Mesothelial cell of epicardium (in vitro differentiated cells): Measurements from ENCODE around the gene CADPS. TPM values are rescaled to one million over a fixed set of nuclear protein-coding genes. Genes with fewer than 3 reads are reported as not detected.

Source experiments
- DNase-seq, 2 experiments: peaks; one replicate each; pipeline ENCODE4 v3.0.0; 2021; ENCODE audit warnings: low spot score in 2 of 2; ENCODE audit not compliant: unreplicated experiment in 2 of 2
- H3K27ac Mint-ChIP-seq: 2 replicates; pipeline ENCODE4 v1.8.0; 2021; ENCODE audit warnings: mixed read lengths
- H3K27me3 Mint-ChIP-seq: 2 replicates; pipeline ENCODE4 v1.8.0; 2021; ENCODE audit warnings: low read depth, mixed read lengths
- H3K36me3 Mint-ChIP-seq: 2 replicates; pipeline ENCODE4 v1.8.0; 2021; ENCODE audit warnings: mixed read lengths
- H3K4me1 Mint-ChIP-seq: 2 replicates; pipeline ENCODE4 v1.8.0; 2021; ENCODE audit warnings: mixed read lengths
- H3K4me3 Mint-ChIP-seq: 2 replicates; pipeline ENCODE4 v1.8.0; 2021; ENCODE audit warnings: mild to moderate bottlenecking, moderate library complexity, mixed read lengths
- H3K9me3 Mint-ChIP-seq: 2 replicates; pipeline ENCODE4 v1.8.0; 2021; ENCODE audit warnings: mixed read lengths
- CTCF ChIP-seq: fragments of 200-600 bp; sonication (generic); IDR thresholded peaks from one replicate; pipeline ENCODE4 v1.5.0; 2021; ENCODE audit warnings: antibody characterized with exemption; ENCODE audit not compliant: unreplicated experiment
- total RNA-seq: library from RNA; stranded (reverse); gene quantifications from 3 replicates; pipeline ENCODE4 v1.2.1, GENCODE V29; 2021

The CADPS gene
- total RNA-seq, 1 donor from 2014 or later = 4.2 TPM

GRCh38 chr3:62918777-62919176, 43.6 kb upstream of the CADPS start:
- no peak for TF ChIP-seq CTCF
- Mint-ChIP-seq H3K27ac (no peak overlapping the region), H3K4me1 (peaks cover 3% of the 10 kb centered on the region), H3K27me3 (peaks cover 11% of the 10 kb centered on the region), H3K36me3 (no peaks in the 10 kb centered on the region), H3K9me3 (peaks cover 5% of the 10 kb centered on the region), H3K4me3 (no peak overlapping the region)
- DNase-seq = no peak

DNA sequence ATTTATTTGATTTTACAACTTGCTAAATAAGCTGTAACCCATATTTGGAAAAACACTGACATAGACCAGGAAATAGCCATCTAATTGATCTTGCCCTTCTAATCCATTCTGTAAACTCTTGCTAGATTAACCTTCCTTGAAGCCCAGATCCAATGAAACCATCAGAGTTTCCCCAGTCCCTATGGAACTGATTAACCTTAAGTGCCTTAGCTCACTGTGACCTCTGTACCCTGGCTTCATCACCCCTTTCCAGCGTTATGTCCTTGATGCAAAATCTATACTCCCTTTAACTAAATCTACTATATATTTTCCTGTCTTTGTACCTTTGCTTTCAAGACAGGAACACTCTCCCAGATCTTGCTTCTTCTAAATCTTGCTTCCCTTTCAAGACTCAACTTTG, 42.9 kb upstream of the CADPS start:
- no peaks in the 10 kb centered on the region for H3K36me3 Mint-ChIP-seq
- TF ChIP-seq CTCF = no peak
- peaks cover 7% of the 10 kb centered on the region for H3K27me3 Mint-ChIP-seq
- no peak overlapping the region for H3K4me3 Mint-ChIP-seq
- H3K9me3 Mint-ChIP-seq = peaks cover 5% of the 10 kb centered on the region
- no peak overlapping the region for H3K27ac Mint-ChIP-seq
- peaks cover 3% of the 10 kb centered on the region for H3K4me1 Mint-ChIP-seq
- no peak for DNase-seq

GRCh38 chr3:62911526-62911925, 36.3 kb upstream of the CADPS start:
- no peaks in the 10 kb centered on the region for H3K36me3 Mint-ChIP-seq
- no peak overlapping the region for H3K27ac Mint-ChIP-seq
- TF ChIP-seq CTCF = no peak

DNA sequence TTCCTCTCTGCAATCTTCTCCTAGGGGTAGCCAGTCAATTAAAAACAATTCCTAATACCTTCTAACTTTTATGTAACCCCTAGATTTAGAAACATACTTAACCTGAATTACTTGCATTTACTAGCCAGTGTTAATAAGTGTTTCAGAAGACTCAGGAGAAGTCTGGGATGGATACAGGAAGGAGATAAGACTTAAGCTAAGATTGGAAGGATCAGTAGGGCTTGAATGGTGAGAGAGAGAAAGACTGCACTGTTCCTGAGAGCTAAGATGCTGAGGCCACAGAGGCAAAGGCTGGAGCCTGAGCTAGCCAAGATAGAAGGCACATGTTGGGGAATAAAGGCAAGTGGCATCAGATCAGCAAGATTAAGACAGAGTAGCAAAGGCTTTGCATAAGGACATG, 30.1 kb upstream of the CADPS start:
- no peaks in the 10 kb centered on the region for H3K9me3 Mint-ChIP-seq
- no peak overlapping the region for H3K4me3 Mint-ChIP-seq
- no peaks in the 10 kb centered on the region for H3K36me3 Mint-ChIP-seq
- no peak for DNase-seq
- H3K27me3 Mint-ChIP-seq = peaks cover 24% of the 10 kb centered on the region
- H3K4me1 Mint-ChIP-seq = no peaks in the 10 kb centered on the region
- TF ChIP-seq CTCF = no peak
- no peak overlapping the region for H3K27ac Mint-ChIP-seq

More at GRCh38 chr3:62911526-62911925, 36.3 kb upstream of the CADPS start:
- no peak for DNase-seq
- Mint-ChIP-seq H3K27me3 (peaks cover 12% of the 10 kb centered on the region), H3K4me3 (no peak overlapping the region), H3K9me3 (peaks cover 5% of the 10 kb centered on the region), H3K4me1 (no peaks in the 10 kb centered on the region)

DNA sequence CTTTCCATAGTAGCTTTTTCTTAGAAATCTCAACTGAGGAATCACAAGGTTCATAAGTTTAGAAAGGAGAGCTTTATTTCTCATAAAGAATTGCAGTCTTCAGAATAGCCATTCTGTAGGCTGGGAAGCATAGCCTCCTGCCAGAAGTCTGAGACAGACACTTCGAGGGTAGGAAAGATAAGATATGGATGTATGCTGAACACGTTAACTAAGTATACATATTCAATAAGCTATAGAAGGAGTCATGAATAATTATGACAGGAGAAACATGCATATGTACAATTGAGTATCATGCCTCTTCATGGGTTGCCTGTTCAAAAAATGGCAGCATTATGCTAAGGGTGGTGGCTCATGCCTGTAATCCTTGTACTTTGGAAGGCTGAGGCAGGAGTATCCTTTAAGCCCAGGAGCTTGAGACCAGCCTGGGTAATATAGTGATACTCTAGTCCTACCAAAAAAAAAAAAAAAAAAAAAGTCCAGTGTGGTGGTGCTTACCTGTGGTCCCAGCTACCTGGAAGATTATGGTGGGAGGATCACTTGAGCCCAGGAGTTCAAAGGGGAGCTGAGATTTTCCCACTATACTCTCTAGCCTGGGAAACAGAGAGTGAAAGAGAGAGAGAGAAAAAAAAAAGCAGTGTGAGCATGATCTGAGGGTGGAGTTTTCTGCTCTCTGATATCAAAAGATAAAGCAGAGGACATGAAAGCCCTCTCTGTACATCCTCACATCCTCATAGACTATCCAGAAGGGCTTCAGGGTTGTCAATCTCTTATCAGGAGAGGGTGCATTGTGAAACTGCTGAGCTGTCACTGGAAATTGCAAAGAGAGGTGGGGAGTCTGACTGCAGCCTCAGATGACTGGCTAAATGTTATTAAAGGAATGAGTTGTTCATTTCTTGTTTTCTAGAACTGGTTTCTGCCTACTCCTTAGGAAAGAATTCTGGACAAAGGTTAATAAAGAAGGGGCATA, 23.6 kb upstream of the CADPS start:
- DNase-seq = no peak
- Mint-ChIP-seq H3K4me1 (no peaks in the 10 kb centered on the region), H3K27me3 (peaks cover 29% of the 10 kb centered on the region), H3K36me3 (no peaks in the 10 kb centered on the region), H3K9me3 (peaks cover 4% of the 10 kb centered on the region), H3K4me3 (no peak overlapping the region), H3K27ac (no peak overlapping the region)
- TF ChIP-seq CTCF = no peak
